SK-N-SH treated with all-trans-retinoic acid at 6 μM for 48 hours (cell line): Measurements from ENCODE around the gene CAV3.

Source experiments
- ATAC-seq: fragments of 200-7000 bp; cut with Tn5 transposase; 3 replicates; pipeline ENCODE4 v1.9.1; 2020; ENCODE audit warnings: mild to moderate bottlenecking, moderate library complexity
- ARNTL ChIP-seq: fragments of 450-650 bp; formaldehyde crosslinking; IDR thresholded peaks from 2 replicates; pipeline ENCODE4 v1.5.0; 2020; ENCODE audit warnings: low read depth, mild to moderate bottlenecking, moderate library complexity, borderline replicate concordance
- CSDC2 ChIP-seq: fragments of 250-450 bp; sonication (Bioruptor Pico); IDR thresholded peaks from 2 replicates; pipeline ENCODE4 v1.5.0; 2020; ENCODE audit warnings: mild to moderate bottlenecking, moderate library complexity
- ESRRG ChIP-seq: fragments of 250-450 bp; sonication (Bioruptor Pico); IDR thresholded peaks from 2 replicates; pipeline ENCODE4 v1.6.1; 2021; ENCODE audit warnings: mild to moderate bottlenecking
- GLIS3 ChIP-seq: fragments of 250-450 bp; sonication (Bioruptor Pico); IDR thresholded peaks from 2 replicates; pipeline ENCODE4 v1.5.0; 2020; ENCODE audit warnings: mild to moderate bottlenecking, moderate library complexity
- ISL1 ChIP-seq: fragments of 250-450 bp; sonication (Bioruptor Pico); IDR thresholded peaks from 2 replicates; pipeline ENCODE4 v2.1.2; 2022; ENCODE audit warnings: mild to moderate bottlenecking, moderate library complexity
- PPARA ChIP-seq: fragments of 250-450 bp; sonication (Bioruptor Pico); IDR thresholded peaks from 2 replicates; pipeline ENCODE4 v1.5.0; 2020; ENCODE audit warnings: mild to moderate bottlenecking, borderline replicate concordance
- RARB ChIP-seq: fragments of 250-450 bp; sonication (Bioruptor Pico); IDR thresholded peaks from 2 replicates; pipeline ENCODE4 v1.8.0; 2021; ENCODE audit warnings: mild to moderate bottlenecking, moderate library complexity
- SNAI2 ChIP-seq: fragments of 250-450 bp; sonication (Bioruptor Pico); IDR thresholded peaks from 2 replicates; pipeline ENCODE4 v1.5.0; 2020; ENCODE audit warnings: mild to moderate bottlenecking, moderate library complexity
- TCF4 ChIP-seq: fragments of 250-450 bp; sonication (Bioruptor Pico); IDR thresholded peaks from 2 replicates; pipeline ENCODE4 v1.8.0; 2021; ENCODE audit warnings: mild to moderate bottlenecking, moderate library complexity, borderline replicate concordance
- TOX ChIP-seq: fragments of 250-450 bp; sonication (Bioruptor Pico); IDR thresholded peaks from 2 replicates; pipeline ENCODE4 v1.8.0; 2021; ENCODE audit warnings: mild to moderate bottlenecking, moderate library complexity, borderline replicate concordance
- ZC3H10 ChIP-seq: fragments of 250-450 bp; sonication (Bioruptor Pico); IDR thresholded peaks from 2 replicates; pipeline ENCODE4 v1.5.1; 2021; ENCODE audit warnings: mild to moderate bottlenecking, moderate library complexity
- ZFP3 ChIP-seq: fragments of 250-450 bp; sonication (Bioruptor Pico); IDR thresholded peaks from 2 replicates; pipeline ENCODE4 v1.5.0; 2020; ENCODE audit warnings: mild to moderate bottlenecking, moderate library complexity
- ZNF565 ChIP-seq: fragments of 450-650 bp; formaldehyde crosslinking; conservative IDR thresholded peaks from 2 replicates; pipeline ENCODE4 v1.5.0; 2020; ENCODE audit warnings: low read depth, mild to moderate bottlenecking, moderate library complexity
- ZNF70 ChIP-seq: fragments of 450-650 bp; formaldehyde crosslinking; IDR thresholded peaks from 2 replicates; pipeline ENCODE4 v1.5.0; 2020; ENCODE audit warnings: mild to moderate bottlenecking, moderate library complexity
- ZNF8 ChIP-seq: fragments of 450-650 bp; formaldehyde crosslinking; IDR thresholded peaks from 2 replicates; pipeline ENCODE4 v1.5.0; 2020; ENCODE audit warnings: mild to moderate bottlenecking, moderate library complexity
- TF ChIP-seq, protein P1 (sequence below): fragments of 250-450 bp; sonication (Bioruptor Pico); IDR thresholded peaks from 2 replicates; pipeline ENCODE4 v1.5.1; 2021; ENCODE audit warnings: mild to moderate bottlenecking, moderate library complexity
- TF ChIP-seq, protein P2 (sequence below): fragments of 250-450 bp; sonication (Bioruptor Pico); IDR thresholded peaks from 2 replicates; pipeline ENCODE4 v1.8.0; 2020; ENCODE audit warnings: mild to moderate bottlenecking, moderate library complexity, borderline replicate concordance
- TF ChIP-seq, protein P3 (sequence below): fragments of 250-450 bp; sonication (Bioruptor Pico); IDR thresholded peaks from 2 replicates; pipeline ENCODE4 v1.8.0; 2021; ENCODE audit warnings: low read depth, mild to moderate bottlenecking, moderate library complexity, borderline replicate concordance
- TF ChIP-seq, protein P4 (sequence below): fragments of 250-450 bp; sonication (Bioruptor Pico); IDR thresholded peaks from 2 replicates; pipeline ENCODE4 v1.5.1; 2020; ENCODE audit warnings: low read depth, mild to moderate bottlenecking, moderate library complexity

CAV3 gene

DNA sequence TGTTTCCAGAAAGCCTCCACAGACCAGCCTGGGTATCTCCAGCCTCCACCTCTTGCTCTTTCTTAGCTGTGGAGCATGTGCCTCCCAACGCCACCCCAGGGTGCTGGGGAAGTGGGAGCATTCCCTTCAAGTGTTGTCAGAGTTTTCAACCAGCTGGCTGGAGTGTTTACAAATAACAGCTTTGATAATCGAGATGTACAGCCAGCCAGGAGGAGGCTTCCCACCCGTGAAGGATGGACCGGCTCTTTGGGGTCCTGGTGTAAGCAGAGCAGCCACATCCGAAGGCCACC lies 44.3 kb downstream of the CAV3 start (continued):
- TF ChIP-seq ZNF565 (no peak), PPARA (no peak)
- TF ChIP-seq, protein P1, sequence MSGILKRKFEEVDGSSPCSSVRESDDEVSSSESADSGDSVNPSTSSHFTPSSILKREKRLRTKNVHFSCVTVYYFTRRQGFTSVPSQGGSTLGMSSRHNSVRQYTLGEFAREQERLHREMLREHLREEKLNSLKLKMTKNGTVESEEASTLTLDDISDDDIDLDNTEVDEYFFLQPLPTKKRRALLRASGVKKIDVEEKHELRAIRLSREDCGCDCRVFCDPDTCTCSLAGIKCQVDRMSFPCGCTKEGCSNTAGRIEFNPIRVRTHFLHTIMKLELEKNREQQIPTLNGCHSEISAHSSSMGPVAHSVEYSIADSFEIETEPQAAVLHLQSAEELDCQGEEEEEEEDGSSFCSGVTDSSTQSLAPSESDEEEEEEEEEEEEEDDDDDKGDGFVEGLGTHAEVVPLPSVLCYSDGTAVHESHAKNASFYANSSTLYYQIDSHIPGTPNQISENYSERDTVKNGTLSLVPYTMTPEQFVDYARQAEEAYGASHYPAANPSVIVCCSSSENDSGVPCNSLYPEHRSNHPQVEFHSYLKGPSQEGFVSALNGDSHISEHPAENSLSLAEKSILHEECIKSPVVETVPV (CRISPR knock-in tag), result no peak

DNA sequence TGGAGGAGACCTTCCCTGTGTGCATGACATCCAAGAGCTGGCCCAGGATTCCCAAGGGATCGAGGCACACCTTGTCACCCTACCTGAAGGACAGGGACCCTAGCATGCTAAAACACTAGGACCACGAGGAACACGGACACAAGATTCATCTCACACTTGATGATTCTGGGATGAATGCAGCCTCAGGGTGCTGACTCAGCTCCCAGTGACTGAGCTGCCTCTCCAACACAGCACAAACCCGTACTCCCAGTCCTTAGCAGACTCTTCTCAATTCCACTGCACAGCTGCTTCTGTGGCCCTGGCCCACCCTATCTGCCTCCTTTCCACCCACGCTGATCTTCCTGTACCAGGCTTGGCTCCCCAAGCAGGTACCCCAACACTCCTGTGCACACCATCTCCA lies 44.9 kb downstream of the CAV3 start:
- no peak for ATAC-seq
- no peak for TF ChIP-seq ZFP3 (CRISPR knock-in tag)
- TF ChIP-seq ISL1, result no peak
- TF ChIP-seq, protein P2, sequence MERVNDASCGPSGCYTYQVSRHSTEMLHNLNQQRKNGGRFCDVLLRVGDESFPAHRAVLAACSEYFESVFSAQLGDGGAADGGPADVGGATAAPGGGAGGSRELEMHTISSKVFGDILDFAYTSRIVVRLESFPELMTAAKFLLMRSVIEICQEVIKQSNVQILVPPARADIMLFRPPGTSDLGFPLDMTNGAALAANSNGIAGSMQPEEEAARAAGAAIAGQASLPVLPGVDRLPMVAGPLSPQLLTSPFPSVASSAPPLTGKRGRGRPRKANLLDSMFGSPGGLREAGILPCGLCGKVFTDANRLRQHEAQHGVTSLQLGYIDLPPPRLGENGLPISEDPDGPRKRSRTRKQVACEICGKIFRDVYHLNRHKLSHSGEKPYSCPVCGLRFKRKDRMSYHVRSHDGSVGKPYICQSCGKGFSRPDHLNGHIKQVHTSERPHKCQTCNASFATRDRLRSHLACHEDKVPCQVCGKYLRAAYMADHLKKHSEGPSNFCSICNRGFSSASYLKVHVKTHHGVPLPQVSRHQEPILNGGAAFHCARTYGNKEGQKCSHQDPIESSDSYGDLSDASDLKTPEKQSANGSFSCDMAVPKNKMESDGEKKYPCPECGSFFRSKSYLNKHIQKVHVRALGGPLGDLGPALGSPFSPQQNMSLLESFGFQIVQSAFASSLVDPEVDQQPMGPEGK (CRISPR knock-in tag), result no peak
- TF ChIP-seq TOX (CRISPR knock-in tag), result no peak
- TF ChIP-seq, all 23 proteins: peak for 0

DNA sequence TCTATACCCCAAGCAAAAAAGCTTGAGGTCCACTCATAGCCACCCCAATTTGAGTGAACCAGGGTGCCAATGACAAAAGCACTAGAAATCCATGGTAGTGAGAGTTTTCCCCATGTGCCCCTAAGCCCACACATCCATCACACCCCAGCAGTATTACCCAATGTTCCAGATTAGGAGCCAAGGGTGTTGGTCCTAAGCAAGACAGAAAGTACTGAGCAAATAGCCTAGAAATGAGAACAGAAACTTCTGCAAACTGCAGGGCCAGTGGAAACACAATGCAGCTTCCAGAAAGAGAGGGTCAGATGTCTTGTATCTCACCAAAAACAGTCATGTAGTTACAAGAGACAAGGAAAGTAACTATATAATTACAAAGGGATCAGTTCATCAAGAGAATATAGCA lies 46.7 kb downstream of the CAV3 start:
- TF ChIP-seq ZNF565 (no peak), ESRRG (CRISPR knock-in tag) (no peak), SNAI2 (CRISPR knock-in tag) (no peak), TOX (CRISPR knock-in tag) (no peak), ZNF70 (CRISPR knock-in tag) (no peak), ARNTL (CRISPR knock-in tag) (no peak), ISL1 (no peak), GLIS3 (CRISPR knock-in tag) (no peak), TCF4 (CRISPR knock-in tag) (no peak), ZC3H10 (no peak), CSDC2 (CRISPR knock-in tag) (no peak), ZNF8 (CRISPR knock-in tag) (no peak), ZFP3 (CRISPR knock-in tag) (no peak), RARB (CRISPR knock-in tag) (no peak)
- TF ChIP-seq, protein P3, sequence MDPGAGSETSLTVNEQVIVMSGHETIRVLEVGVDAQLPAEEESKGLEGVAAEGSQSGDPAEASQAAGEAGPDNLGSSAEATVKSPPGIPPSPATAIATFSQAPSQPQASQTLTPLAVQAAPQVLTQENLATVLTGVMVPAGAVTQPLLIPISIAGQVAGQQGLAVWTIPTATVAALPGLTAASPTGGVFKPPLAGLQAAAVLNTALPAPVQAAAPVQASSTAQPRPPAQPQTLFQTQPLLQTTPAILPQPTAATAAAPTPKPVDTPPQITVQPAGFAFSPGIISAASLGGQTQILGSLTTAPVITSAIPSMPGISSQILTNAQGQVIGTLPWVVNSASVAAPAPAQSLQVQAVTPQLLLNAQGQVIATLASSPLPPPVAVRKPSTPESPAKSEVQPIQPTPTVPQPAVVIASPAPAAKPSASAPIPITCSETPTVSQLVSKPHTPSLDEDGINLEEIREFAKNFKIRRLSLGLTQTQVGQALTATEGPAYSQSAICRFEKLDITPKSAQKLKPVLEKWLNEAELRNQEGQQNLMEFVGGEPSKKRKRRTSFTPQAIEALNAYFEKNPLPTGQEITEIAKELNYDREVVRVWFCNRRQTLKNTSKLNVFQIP (CRISPR knock-in tag), result no peak
- TF ChIP-seq, protein P2 (CRISPR knock-in tag), result no peak
- TF ChIP-seq, protein P1 (CRISPR knock-in tag), result no peak
- TF ChIP-seq, protein P4, sequence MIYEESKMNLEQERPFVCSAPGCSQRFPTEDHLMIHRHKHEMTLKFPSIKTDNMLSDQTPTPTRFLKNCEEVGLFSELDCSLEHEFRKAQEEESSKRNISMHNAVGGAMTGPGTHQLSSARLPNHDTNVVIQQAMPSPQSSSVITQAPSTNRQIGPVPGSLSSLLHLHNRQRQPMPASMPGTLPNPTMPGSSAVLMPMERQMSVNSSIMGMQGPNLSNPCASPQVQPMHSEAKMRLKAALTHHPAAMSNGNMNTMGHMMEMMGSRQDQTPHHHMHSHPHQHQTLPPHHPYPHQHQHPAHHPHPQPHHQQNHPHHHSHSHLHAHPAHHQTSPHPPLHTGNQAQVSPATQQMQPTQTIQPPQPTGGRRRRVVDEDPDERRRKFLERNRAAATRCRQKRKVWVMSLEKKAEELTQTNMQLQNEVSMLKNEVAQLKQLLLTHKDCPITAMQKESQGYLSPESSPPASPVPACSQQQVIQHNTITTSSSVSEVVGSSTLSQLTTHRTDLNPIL (CRISPR knock-in tag), result no peak
- TF ChIP-seq, all 23 proteins: peak for 0
- no peak for ATAC-seq
